ENCODE measurements around the gene TFE3. TPM values are rescaled to one million over a fixed set of nuclear protein-coding genes. Genes with fewer than 3 reads are reported as not detected.

TFE3 gene
- total RNA-seq, 1 experiment from 2014 or later = 10.2 TPM

DNA sequence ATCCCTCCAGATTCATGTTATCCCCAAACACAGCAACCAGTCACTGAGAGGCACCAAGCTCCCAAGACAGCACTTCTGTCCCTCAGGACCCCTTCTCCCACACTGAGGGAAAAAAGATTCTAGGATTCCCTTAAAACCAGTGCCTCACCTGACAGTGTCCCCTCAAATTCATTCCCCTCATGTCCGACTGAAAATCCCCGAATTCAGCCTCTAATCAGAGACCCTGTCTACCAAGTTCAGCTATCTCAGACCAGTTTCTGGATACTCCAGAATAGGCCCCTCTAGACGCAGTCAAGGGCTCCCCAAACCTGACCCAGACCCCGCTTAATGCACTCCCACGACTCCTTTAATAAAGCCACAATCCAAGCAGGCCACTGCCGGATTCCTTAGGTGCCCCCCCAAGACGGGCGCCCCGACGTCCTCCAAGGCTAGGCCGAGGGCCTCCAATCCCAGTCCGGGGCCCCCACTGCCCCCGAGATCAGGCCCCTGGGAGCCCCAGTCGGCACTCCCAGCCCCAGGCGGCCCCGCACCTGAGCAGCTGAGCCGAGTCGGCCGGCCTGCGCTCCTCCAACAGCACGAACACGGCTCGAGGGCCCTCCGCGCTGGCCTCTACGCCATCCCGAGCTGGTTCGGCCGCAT lies 457 bp downstream of the TFE3 start:
- DNase-seq = no peak
- Histone ChIP-seq H3K4me1 (no peaks in the 10 kb centered on the region), H3K27me3 (no peaks in the 10 kb centered on the region), H3K4me3 (peak overlapping the region; percentile 75), H3K36me3 (no peaks in the 10 kb centered on the region), H3K9me3 (replicated peaks) (no peaks in the 10 kb centered on the region), H3K27ac (peak overlapping the region; percentile 63)

DNA sequence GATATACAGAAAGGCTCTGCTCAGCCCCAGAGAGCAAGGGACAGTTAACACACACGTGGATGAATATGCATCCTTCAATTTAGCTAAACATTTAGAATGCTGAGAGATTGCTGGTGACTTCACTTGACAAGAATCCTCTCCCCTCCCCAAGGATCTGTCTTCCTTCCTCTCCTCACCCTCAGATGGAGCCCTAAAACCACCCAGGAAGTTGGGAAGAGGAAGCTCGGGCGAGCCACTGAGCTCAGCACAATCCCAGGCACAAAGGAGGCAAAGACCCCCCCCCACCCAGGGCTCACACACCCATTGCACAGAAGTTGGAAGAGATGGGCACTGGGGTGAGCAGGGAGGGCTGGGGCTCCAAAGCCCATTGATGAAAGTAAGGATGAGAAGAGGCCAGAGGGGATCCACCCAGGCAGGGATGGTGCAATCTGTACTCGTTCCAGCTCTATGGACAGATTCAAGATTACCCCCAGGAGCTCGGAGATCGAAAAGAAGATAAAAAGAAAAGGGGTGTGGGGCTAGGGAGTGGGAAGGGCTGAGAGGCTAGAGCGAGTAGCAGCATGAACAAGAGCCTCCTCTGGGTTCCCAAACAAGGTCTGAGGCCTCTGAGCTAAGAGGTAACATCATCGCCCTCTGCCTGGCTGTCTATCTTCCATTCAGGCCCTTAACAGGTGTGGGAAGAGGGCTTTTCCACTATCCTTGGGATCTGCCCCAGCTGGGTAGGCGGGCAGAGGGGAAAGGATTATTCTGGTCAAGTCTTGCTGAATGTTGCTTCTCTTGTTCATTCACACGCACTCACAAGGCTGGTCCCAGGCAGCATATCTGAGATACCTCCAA lies 1.2 kb downstream of the TFE3 start:
- DNase-seq = peak in 1 of 2 experiments; percentile 24
- H3K4me3 ChIP-seq = peak overlapping the region; percentile 75
- H3K27me3 ChIP-seq = no peaks in the 10 kb centered on the region
- H3K4me1 ChIP-seq = no peaks in the 10 kb centered on the region
- no peak overlapping the region for H3K27ac ChIP-seq
- no peaks in the 10 kb centered on the region for H3K9me3 ChIP-seq (replicated peaks)
- H3K36me3 ChIP-seq = no peaks in the 10 kb centered on the region

GRCh38 chrX:49040376-49040955 lies 2.7 kb downstream of the TFE3 start:
- H3K36me3 ChIP-seq = no peaks in the 10 kb centered on the region
- H3K27ac ChIP-seq = no peak overlapping the region
- DNase-seq = no peak
- no peaks in the 10 kb centered on the region for H3K4me1 ChIP-seq
- H3K4me3 ChIP-seq = no peak overlapping the region
- H3K27me3 ChIP-seq = no peaks in the 10 kb centered on the region
- H3K9me3 ChIP-seq (replicated peaks) = no peaks in the 10 kb centered on the region

- Histone ChIP-seq H3K4me1 (no peaks in the 10 kb centered on the region), H3K4me3 (no peak overlapping the region), H3K9me3 (replicated peaks) (no peaks in the 10 kb centered on the region), H3K27me3 (no peaks in the 10 kb centered on the region), H3K36me3 (no peaks in the 10 kb centered on the region), H3K27ac (no peak overlapping the region)
- peak; percentile 53 to 57 for DNase-seq
These were observed 3.4 kb downstream of the TFE3 start for GRCh38 chrX:49039598-49040375.

DNA sequence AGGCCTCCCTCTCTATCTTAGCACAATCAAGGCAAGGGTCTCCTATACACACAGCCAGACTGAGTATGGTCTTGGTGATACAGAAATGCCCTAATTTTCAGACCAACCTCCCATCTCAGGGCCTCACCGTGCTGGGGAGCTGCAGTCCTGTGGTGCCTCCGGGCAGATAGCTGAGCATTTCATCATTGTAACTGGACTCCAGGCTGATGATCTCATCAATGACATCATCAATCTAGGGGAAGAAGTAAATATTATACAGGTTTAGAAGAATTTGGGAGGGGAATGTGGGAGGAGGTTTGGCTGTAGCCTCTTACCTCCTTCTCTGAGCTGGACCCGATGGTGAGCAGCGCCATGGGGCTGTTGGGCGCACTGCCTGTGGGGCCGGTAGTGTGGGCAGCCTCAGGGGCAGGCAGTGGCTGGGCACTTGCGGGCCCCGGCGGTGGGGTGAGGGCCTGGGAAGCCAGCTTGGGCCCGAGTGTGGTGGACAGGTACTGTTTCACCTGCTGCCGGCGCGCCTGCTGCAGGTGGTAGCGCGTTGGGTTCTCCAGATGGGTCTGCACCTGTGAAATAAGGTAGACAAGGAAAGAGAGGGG lies 5.2 kb downstream of the TFE3 start:
- no peak for DNase-seq
- H3K36me3 ChIP-seq = no peaks in the 10 kb centered on the region

DNA sequence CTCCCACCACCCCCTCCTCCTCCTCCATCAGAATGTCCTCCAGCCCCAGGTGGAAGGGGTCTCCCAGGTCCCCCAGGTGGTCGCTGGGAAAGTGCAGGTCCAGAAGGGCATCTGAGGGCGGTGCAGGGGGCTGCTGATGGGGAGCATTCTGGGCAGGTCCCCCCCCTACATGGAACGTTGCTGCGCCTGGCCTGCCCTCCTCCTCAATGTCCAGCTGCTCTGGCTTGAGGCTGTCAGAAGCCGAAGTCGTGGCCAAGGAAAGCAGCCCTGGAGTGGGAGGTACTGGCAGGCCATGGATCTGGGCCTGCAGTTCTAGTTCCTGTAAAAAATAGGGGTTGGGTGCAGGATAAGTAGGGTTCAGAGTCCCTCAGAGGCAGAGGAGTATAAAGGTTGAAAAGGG lies 12.9 kb downstream of the TFE3 start:
- no peak for DNase-seq
- H3K36me3 ChIP-seq = no peaks in the 10 kb centered on the region
- H3K27me3 ChIP-seq = no peaks in the 10 kb centered on the region
- H3K4me1 ChIP-seq = no peaks in the 10 kb centered on the region
- no peak overlapping the region for H3K4me3 ChIP-seq
- no peaks in the 10 kb centered on the region for H3K9me3 ChIP-seq (replicated peaks)
- no peak overlapping the region for H3K27ac ChIP-seq

More for the DNA sequence above, 5.2 kb downstream of the TFE3 start:
- H3K9me3 ChIP-seq (replicated peaks) = no peaks in the 10 kb centered on the region
- no peak overlapping the region for H3K27ac ChIP-seq
- H3K27me3 ChIP-seq = no peaks in the 10 kb centered on the region
- H3K4me1 ChIP-seq = no peaks in the 10 kb centered on the region
- no peak overlapping the region for H3K4me3 ChIP-seq

DNA sequence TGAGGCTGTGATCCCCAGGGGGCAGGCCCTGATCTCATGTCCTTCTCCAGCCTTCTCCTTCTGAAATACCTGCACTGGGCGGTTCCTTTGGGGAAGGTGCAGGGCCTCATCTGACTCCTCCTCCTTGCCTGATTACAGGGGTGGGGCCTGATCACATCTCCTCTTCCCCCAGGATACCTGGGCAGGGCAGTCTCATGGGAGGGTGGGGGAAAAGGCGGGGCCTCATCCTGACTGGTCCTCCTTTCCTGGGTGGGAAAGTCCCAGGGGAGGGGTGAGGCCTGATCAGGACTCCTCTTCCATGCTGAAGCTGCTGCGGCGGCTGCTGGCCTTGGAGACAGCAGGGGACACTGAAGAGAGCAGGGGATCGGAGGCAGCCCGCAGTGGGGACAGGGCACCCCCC lies 13.3 kb downstream of the TFE3 start:
- Histone ChIP-seq H3K27ac (no peak overlapping the region), H3K9me3 (replicated peaks) (no peaks in the 10 kb centered on the region), H3K36me3 (no peaks in the 10 kb centered on the region), H3K4me1 (no peaks in the 10 kb centered on the region), H3K27me3 (no peaks in the 10 kb centered on the region), H3K4me3 (no peak overlapping the region)
- no peak for DNase-seq

- no peaks in the 10 kb centered on the region for H3K9me3 ChIP-seq (replicated peaks)
- DNase-seq = no peak
- no peaks in the 10 kb centered on the region for H3K4me1 ChIP-seq
- H3K27ac ChIP-seq = no peak overlapping the region
- H3K27me3 ChIP-seq = no peaks in the 10 kb centered on the region
- no peaks in the 10 kb centered on the region for H3K36me3 ChIP-seq
- no peak overlapping the region for H3K4me3 ChIP-seq
These were observed 23.4 kb downstream of the TFE3 start for GRCh38 chrX:49019599-49020249.

- no peaks in the 10 kb centered on the region for H3K4me1 ChIP-seq
- no peaks in the 10 kb centered on the region for H3K36me3 ChIP-seq
- H3K27me3 ChIP-seq = no peaks in the 10 kb centered on the region
- H3K9me3 ChIP-seq (replicated peaks) = no peaks in the 10 kb centered on the region
- H3K27ac ChIP-seq = no peak overlapping the region
- H3K4me3 ChIP-seq = no peak overlapping the region
- DNase-seq = no peak
These were observed 24.1 kb downstream of the TFE3 start for GRCh38 chrX:49019050-49019449.

GRCh38 chrX:49003696-49004095 lies 39.5 kb downstream of the TFE3 start:
- no peaks in the 10 kb centered on the region for H3K4me1 ChIP-seq
- H3K27me3 ChIP-seq = no peaks in the 10 kb centered on the region
- no peaks in the 10 kb centered on the region for H3K36me3 ChIP-seq
- no peak overlapping the region for H3K27ac ChIP-seq
- H3K9me3 ChIP-seq (replicated peaks) = no peaks in the 10 kb centered on the region
- no peak for DNase-seq
- H3K4me3 ChIP-seq = no peak overlapping the region

GRCh38 chrX:49002091-49002935 lies 40.8 kb downstream of the TFE3 start, which contains the start of gene GRIPAP1:
TSS of gene GRIPAP1 (minus strand) at chrX:49002264. CDS start at chrX:49002229, 35 bp downstream.
- Histone ChIP-seq H3K4me1 (no peaks in the 10 kb centered on the region), H3K9me3 (replicated peaks) (no peaks in the 10 kb centered on the region), H3K27me3 (no peaks in the 10 kb centered on the region), H3K4me3 (peak within 1 kb of the TSS; percentile 69), H3K36me3 (no peaks in the 10 kb centered on the region), H3K27ac (peak within 1 kb of the TSS; percentile 92)
- peak; percentile 76 to 88 for DNase-seq

DNA sequence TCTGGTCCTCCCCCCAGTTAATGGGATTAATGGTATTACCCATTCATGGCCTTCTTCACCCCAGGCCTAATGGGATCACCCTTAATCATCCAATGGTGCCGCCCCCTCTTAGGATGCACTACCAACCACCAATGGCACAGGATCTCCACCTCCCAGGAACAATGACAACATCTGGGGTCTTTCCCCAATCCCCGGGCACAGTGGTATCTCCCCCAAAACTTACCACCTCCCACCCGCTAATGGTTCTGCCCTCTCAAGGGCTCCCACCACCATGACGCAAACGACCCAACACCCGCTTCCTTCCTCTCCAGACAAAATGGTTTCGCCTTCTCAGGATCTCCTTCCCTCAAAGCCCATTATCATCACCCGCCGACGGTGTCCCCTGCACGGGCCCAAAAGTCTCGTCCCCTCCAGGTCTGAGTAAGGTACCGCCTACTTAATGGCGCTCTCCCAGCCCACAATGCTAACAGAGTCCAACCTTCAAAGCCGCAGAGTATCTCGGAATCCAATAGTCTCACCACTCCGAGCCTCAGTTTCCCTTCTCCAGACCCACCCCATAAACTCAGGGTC lies 41.6 kb downstream of the TFE3 start:
- H3K36me3 ChIP-seq = no peaks in the 10 kb centered on the region
- peak; percentile 41 to 49 for DNase-seq
- H3K27me3 ChIP-seq = no peaks in the 10 kb centered on the region
- no peaks in the 10 kb centered on the region for H3K9me3 ChIP-seq (replicated peaks)
- peak overlapping the region; percentile 92 for H3K27ac ChIP-seq
- no peaks in the 10 kb centered on the region for H3K4me1 ChIP-seq
- H3K4me3 ChIP-seq = peak overlapping the region; percentile 69

DNA sequence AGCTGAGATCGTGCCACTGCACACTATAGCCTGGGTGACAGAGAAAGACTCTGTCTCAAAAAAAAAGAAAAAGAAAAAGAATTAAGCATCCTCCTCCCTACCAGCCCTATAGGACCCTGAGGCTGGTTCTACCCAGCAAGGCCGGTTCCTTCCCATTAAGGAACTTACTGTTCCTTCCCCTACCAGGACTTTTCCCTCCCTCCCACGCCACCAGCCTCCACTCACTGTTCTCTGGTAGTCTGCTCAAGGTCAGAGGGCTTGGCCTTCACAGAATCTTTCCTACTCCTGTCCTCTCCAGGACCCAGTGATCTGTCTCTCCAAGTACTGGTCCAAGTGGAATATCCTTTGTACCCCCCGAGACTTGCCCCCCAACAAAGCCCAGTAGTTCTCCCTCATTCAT lies 42.5 kb downstream of the TFE3 start:
- no peak overlapping the region for H3K27ac ChIP-seq
- no peaks in the 10 kb centered on the region for H3K4me1 ChIP-seq
- H3K4me3 ChIP-seq = no peak overlapping the region
- no peak for DNase-seq
- no peaks in the 10 kb centered on the region for H3K9me3 ChIP-seq (replicated peaks)
- H3K36me3 ChIP-seq = no peaks in the 10 kb centered on the region
- no peaks in the 10 kb centered on the region for H3K27me3 ChIP-seq

All from SJCRH30 (cell line).